ENCODE results near the gene B3GLCT. TPM values are rescaled to one million over a fixed set of nuclear protein-coding genes. Genes with fewer than 3 reads are reported as not detected.
"Not testable (repeated sequence)": the region's sequence is repeated elsewhere in the genome, so short reads cannot be mapped to it uniquely, and the experiment has no call there.

B3GLCT gene
- total RNA-seq, 1 experiment from 2014 or later: 3.2 TPM

- DNase-seq; H3K9me3 ChIP-seq (ENCODE audit: low read length); H3K36me3 ChIP-seq (ENCODE audit: low read depth, low read length); BruUV-seq (replicated peaks); CTCF ChIA-PET; H3K4me2 ChIP-seq (ENCODE audit: low read length); intact Hi-C loops (cut with micrococcal nuclease); H2AFZ ChIP-seq (ENCODE audit: low read length); H3K9ac ChIP-seq (ENCODE audit: low read length); H3K4me3 ChIP-seq (ENCODE audit: low read length); H3K27me3 ChIP-seq (ENCODE audit: low read length); H3K4me1 ChIP-seq (ENCODE audit: insufficient read depth, low read length); ATAC-seq; H4K20me1 ChIP-seq (ENCODE audit: low read length); H3K9me2 ChIP-seq (replicated peaks; ENCODE audit: low read length); H3F3A ChIP-seq (ENCODE audit: low read length, unreplicated experiment); H3K27ac ChIP-seq (ENCODE audit: low read length); H3K79me2 ChIP-seq (ENCODE audit: low read length); POLR2A ChIA-PET (ENCODE audit: unreplicated experiment): not testable (repeated sequence)
Observed at GRCh38 chr13:31340848-31341247, 141.1 kb downstream of the B3GLCT start.

DNA sequence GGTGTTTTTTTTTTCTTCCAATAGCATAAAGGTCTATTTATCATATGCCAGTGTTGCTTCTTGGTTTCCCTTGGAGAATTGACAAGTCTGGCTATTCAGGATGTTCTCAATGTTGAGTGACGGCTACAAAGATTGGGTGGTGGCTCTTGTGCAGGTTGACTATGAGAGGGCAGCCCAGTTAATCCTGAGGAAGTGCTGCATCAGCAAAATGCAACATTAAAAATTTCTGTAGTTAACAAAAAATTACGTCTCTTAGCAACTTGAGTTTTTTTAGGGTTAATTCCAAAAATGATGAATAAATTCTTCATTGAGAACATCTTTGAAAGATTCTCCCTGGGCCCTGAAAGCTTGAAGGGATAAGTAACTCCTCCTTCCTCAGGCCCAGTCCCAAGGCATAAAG, 147.1 kb downstream of the B3GLCT start:
- DNase-seq (no peak), ATAC-seq (no peak)
- Histone ChIP-seq H3K27me3 (ENCODE audit: low read length) (no peaks in the 10 kb centered on the region; the same call in 1 of the 2 replicates), H2AFZ (ENCODE audit: low read length) (no peak overlapping the region), H3K79me2 (ENCODE audit: low read length) (no peaks in the 10 kb centered on the region), H3F3A (ENCODE audit: low read length, unreplicated experiment) (no peaks in the 10 kb centered on the region), H3K9me2 (replicated peaks; ENCODE audit: low read length) (no peaks in the 10 kb centered on the region), H3K4me1 (ENCODE audit: insufficient read depth, low read length) (no peaks in the 10 kb centered on the region), H3K9me3 (ENCODE audit: low read length) (no peaks in the 10 kb centered on the region), H3K4me3 (ENCODE audit: low read length) (no peak overlapping the region), H3K27ac (ENCODE audit: low read length) (no peak overlapping the region), H3K9ac (ENCODE audit: low read length) (no peak overlapping the region), H3K36me3 (ENCODE audit: low read depth, low read length) (no peaks in the 10 kb centered on the region), H4K20me1 (ENCODE audit: low read length) (no peaks in the 10 kb centered on the region), H3K4me2 (ENCODE audit: low read length) (no peak overlapping the region)
- CTCF ChIA-PET: no interaction called here
- intact Hi-C loops (cut with micrococcal nuclease): no loop called here
- BruUV-seq (replicated peaks): no TSS peak
- POLR2A ChIA-PET (ENCODE audit: unreplicated experiment): no interaction called here
- TF ChIP-seq EZH2phosphoT487 (IDR thresholded peaks at IDR 0.05; ENCODE audit: borderline replicate concordance, low read length) (no peak), EZH2 (IDR thresholded peaks at IDR 0.05; ENCODE audit: low read length, unreplicated experiment) (no peak)
- TF ChIP-seq, protein P1, sequence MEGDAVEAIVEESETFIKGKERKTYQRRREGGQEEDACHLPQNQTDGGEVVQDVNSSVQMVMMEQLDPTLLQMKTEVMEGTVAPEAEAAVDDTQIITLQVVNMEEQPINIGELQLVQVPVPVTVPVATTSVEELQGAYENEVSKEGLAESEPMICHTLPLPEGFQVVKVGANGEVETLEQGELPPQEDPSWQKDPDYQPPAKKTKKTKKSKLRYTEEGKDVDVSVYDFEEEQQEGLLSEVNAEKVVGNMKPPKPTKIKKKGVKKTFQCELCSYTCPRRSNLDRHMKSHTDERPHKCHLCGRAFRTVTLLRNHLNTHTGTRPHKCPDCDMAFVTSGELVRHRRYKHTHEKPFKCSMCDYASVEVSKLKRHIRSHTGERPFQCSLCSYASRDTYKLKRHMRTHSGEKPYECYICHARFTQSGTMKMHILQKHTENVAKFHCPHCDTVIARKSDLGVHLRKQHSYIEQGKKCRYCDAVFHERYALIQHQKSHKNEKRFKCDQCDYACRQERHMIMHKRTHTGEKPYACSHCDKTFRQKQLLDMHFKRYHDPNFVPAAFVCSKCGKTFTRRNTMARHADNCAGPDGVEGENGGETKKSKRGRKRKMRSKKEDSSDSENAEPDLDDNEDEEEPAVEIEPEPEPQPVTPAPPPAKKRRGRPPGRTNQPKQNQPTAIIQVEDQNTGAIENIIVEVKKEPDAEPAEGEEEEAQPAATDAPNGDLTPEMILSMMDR (conservative IDR thresholded peaks at IDR 0.05; ENCODE audit: low read depth, low read length): no peak

- no peaks in the 10 kb centered on the region; the same call in 1 of the 2 replicates for H3K27me3 ChIP-seq (ENCODE audit: low read length)
Observed at GRCh38 chr13:31349156-31349555, 149.4 kb downstream of the B3GLCT start.

More at GRCh38 chr13:31349156-31349555, 149.4 kb downstream of the B3GLCT start:
- no peaks in the 10 kb centered on the region for H3K9me2 ChIP-seq (replicated peaks; ENCODE audit: low read length)
- TF ChIP-seq EZH2phosphoT487 (IDR thresholded peaks at IDR 0.05; ENCODE audit: borderline replicate concordance, low read length) (no peak), EZH2 (IDR thresholded peaks at IDR 0.05; ENCODE audit: low read length, unreplicated experiment) (no peak)
- TF ChIP-seq, protein P1 (conservative IDR thresholded peaks at IDR 0.05; ENCODE audit: low read depth, low read length): no peak
- no peaks in the 10 kb centered on the region for H3F3A ChIP-seq (ENCODE audit: low read length, unreplicated experiment)
- no peak overlapping the region for H2AFZ ChIP-seq (ENCODE audit: low read length)
- H3K36me3 ChIP-seq (ENCODE audit: low read depth, low read length): no peaks in the 10 kb centered on the region
- no TSS peak for BruUV-seq (replicated peaks)
- ChIA-PET CTCF (no interaction called here), POLR2A (ENCODE audit: unreplicated experiment) (no interaction called here)
- H4K20me1 ChIP-seq (ENCODE audit: low read length): no peaks in the 10 kb centered on the region
- DNase-seq (no peak), ATAC-seq (no peak)
- H3K9me3 ChIP-seq (ENCODE audit: low read length): no peaks in the 10 kb centered on the region
- H3K4me2 ChIP-seq (ENCODE audit: low read length): no peak overlapping the region
- intact Hi-C loops (cut with micrococcal nuclease): no loop called here
- no peak overlapping the region for H3K4me3 ChIP-seq (ENCODE audit: low read length)
- H3K9ac ChIP-seq (ENCODE audit: low read length): no peak overlapping the region
- H3K4me1 ChIP-seq (ENCODE audit: insufficient read depth, low read length): no peaks in the 10 kb centered on the region
- no peaks in the 10 kb centered on the region for H3K79me2 ChIP-seq (ENCODE audit: low read length)
- no peak overlapping the region for H3K27ac ChIP-seq (ENCODE audit: low read length)

All from PC-3 (cell line).